Measurements from ENCODE around the gene ATXN1. TPM values are rescaled to one million over a fixed set of nuclear protein-coding genes. Genes with fewer than 3 reads are reported as not detected.

The ATXN1 gene
- polyA plus RNA-seq, 1 donor (not counting 4 experiments of a cell fraction or from before 2014, with no cell fraction given): 9.7 TPM

GRCh38 chr6:16741112-16742016 is 19.9 kb downstream of the ATXN1 start:
- peak overlapping the region; percentile 78 for H3K27ac ChIP-seq (ENCODE audit: control insufficient read depth, insufficient read depth, low read length)
- no peak overlapping the region for H3K4me3 ChIP-seq (ENCODE audit: control insufficient read depth in 2 of 3, extremely low read depth in 1 of 3, insufficient read depth in 2 of 3, low read depth in 1 of 3, low read length in 3 of 3)
- TF ChIP-seq CTCF (optimal IDR thresholded peaks at IDR 0.05 in 1 of 3, IDR thresholded peaks at IDR 0.05 in 1 of 3, conservative IDR thresholded peaks at IDR 0.05 in 1 of 3; ENCODE audit: extremely low read depth in 1 of 3, insufficient read depth in 2 of 3, low read length in 3 of 3) (no peak), EZH2 (IDR thresholded peaks at IDR 0.05; ENCODE audit: low read length) (no peak)
- H3K79me2 ChIP-seq (ENCODE audit: control insufficient read depth, insufficient read depth, low read length): peaks cover 29% of the 10 kb centered on the region
- FAIRE-seq (peak; percentile 93), DNase-seq (ENCODE audit: low read depth, low spot score) (no peak)
- H3K9me1 ChIP-seq (ENCODE audit: control insufficient read depth, extremely low read depth, insufficient read depth, low read length): no peaks in the 10 kb centered on the region
- H3K36me3 ChIP-seq (ENCODE audit: control insufficient read depth in 2 of 2, extremely low read depth in 1 of 2, insufficient read depth in 2 of 2, low read length in 2 of 2): peaks cover 0 to 4% of the 10 kb centered on the region in 2 experiments
- H3K4me2 ChIP-seq (ENCODE audit: control insufficient read depth, extremely low read depth, insufficient read depth, low read depth, low read length): peak overlapping the region; percentile 65
- H2AFZ ChIP-seq (ENCODE audit: control insufficient read depth, low read length): no peak overlapping the region
- H4K20me1 ChIP-seq (ENCODE audit: control insufficient read depth, extremely low read depth, insufficient read depth, low read length): no peaks in the 10 kb centered on the region
- dilution Hi-C loops (cut with MboI; ENCODE audit: extremely low pct_ligation_motif_present, low sequenced_read_pairs): no loop called here
- H3K9me3 ChIP-seq (ENCODE audit: control insufficient read depth, low read depth, low read length): no peaks in the 10 kb centered on the region
- peaks cover 52% of the 10 kb centered on the region for H3K4me1 ChIP-seq (ENCODE audit: control insufficient read depth, extremely low read depth, insufficient read depth, low read length)
- H3K27me3 ChIP-seq (ENCODE audit: control insufficient read depth, extremely low read depth, insufficient read depth, low read length): no peaks in the 10 kb centered on the region
- H3K9ac ChIP-seq (ENCODE audit: control insufficient read depth, extremely low read depth, insufficient read depth, low read length): peak overlapping the region; percentile 43

GRCh38 chr6:16740097-16740496 is 21.2 kb downstream of the ATXN1 start:
- no peaks in the 10 kb centered on the region for H3K9me3 ChIP-seq (ENCODE audit: control insufficient read depth, low read depth, low read length)
- dilution Hi-C loops (cut with MboI; ENCODE audit: extremely low pct_ligation_motif_present, low sequenced_read_pairs): no loop called here
- peaks cover 0 to 4% of the 10 kb centered on the region in 2 experiments for H3K36me3 ChIP-seq (ENCODE audit: control insufficient read depth in 2 of 2, extremely low read depth in 1 of 2, insufficient read depth in 2 of 2, low read length in 2 of 2)
- H3K27me3 ChIP-seq (ENCODE audit: control insufficient read depth, extremely low read depth, insufficient read depth, low read length): no peaks in the 10 kb centered on the region
- no peak overlapping the region for H3K9ac ChIP-seq (ENCODE audit: control insufficient read depth, extremely low read depth, insufficient read depth, low read length)
- no peaks in the 10 kb centered on the region for H4K20me1 ChIP-seq (ENCODE audit: control insufficient read depth, extremely low read depth, insufficient read depth, low read length)
- H3K4me3 ChIP-seq (ENCODE audit: control insufficient read depth in 2 of 3, extremely low read depth in 1 of 3, insufficient read depth in 2 of 3, low read depth in 1 of 3, low read length in 3 of 3): no peak overlapping the region
- H3K4me2 ChIP-seq (ENCODE audit: control insufficient read depth, extremely low read depth, insufficient read depth, low read depth, low read length): no peak overlapping the region
- peaks cover 55% of the 10 kb centered on the region for H3K4me1 ChIP-seq (ENCODE audit: control insufficient read depth, extremely low read depth, insufficient read depth, low read length)
- TF ChIP-seq EZH2 (IDR thresholded peaks at IDR 0.05; ENCODE audit: low read length): no peak
- TF ChIP-seq CTCF (optimal IDR thresholded peaks at IDR 0.05 in 1 of 3, IDR thresholded peaks at IDR 0.05 in 1 of 3, conservative IDR thresholded peaks at IDR 0.05 in 1 of 3; ENCODE audit: extremely low read depth in 1 of 3, insufficient read depth in 2 of 3, low read length in 3 of 3): no peak
- peaks cover 21% of the 10 kb centered on the region for H3K79me2 ChIP-seq (ENCODE audit: control insufficient read depth, insufficient read depth, low read length)
- FAIRE-seq: no peak
- DNase-seq (ENCODE audit: low read depth, low spot score): no peak
- no peak overlapping the region for H2AFZ ChIP-seq (ENCODE audit: control insufficient read depth, low read length)
- H3K27ac ChIP-seq (ENCODE audit: control insufficient read depth, insufficient read depth, low read length): peak overlapping the region; percentile 58
- H3K9me1 ChIP-seq (ENCODE audit: control insufficient read depth, extremely low read depth, insufficient read depth, low read length): no peaks in the 10 kb centered on the region

All from keratinocyte (primary cell).